ENCODE data around the gene MROH7.

GRCh38 chr1:54744696-54745095, 103.1 kb downstream of the MROH7 start:
- no peak for TF ChIP-seq POLR2A (IDR thresholded peaks at IDR 0.05)
- no peak for TF ChIP-seq CTCF (IDR thresholded peaks at IDR 0.05)
- no peak for TF ChIP-seq EP300 (IDR thresholded peaks at IDR 0.05)
